ENCODE results near the gene AASDHPPT.

The AASDHPPT gene

GRCh38 chr11:106076919-106077608 is 398 bp upstream of the AASDHPPT start, which contains the start of gene KBTBD3:
Gene KBTBD3 (minus strand): TSS chr11:106077347. CDS start chr11:106059097, 18,250 bp downstream.
- DNase-seq (ENCODE audit: low read depth): peak; percentile 99
- peak within 1 kb of the TSS; percentile 98 for H3K4me3 ChIP-seq (ENCODE audit: control insufficient read depth, low read depth, low read length)
- peak; percentile 25 for TF ChIP-seq CTCF (conservative IDR thresholded peaks at IDR 0.05; ENCODE audit: control insufficient read depth, insufficient read depth, low read depth, low read length)

GRCh38 chr11:106082096-106082495 is 4.6 kb downstream of the AASDHPPT start:
- H3K4me3 ChIP-seq (ENCODE audit: control insufficient read depth, low read depth, low read length): no peak overlapping the region
- TF ChIP-seq CTCF (conservative IDR thresholded peaks at IDR 0.05; ENCODE audit: control insufficient read depth, insufficient read depth, low read depth, low read length): no peak
- DNase-seq (ENCODE audit: low read depth): no peak

- TF ChIP-seq CTCF (conservative IDR thresholded peaks at IDR 0.05; ENCODE audit: control insufficient read depth, insufficient read depth, low read depth, low read length): no peak
- no peak for DNase-seq (ENCODE audit: low read depth)
- no peak overlapping the region for H3K4me3 ChIP-seq (ENCODE audit: control insufficient read depth, low read depth, low read length)
Measured at GRCh38 chr11:106086135-106086534, 8.7 kb downstream of the AASDHPPT start.

- no peak for DNase-seq (ENCODE audit: low read depth)
- TF ChIP-seq CTCF (conservative IDR thresholded peaks at IDR 0.05; ENCODE audit: control insufficient read depth, insufficient read depth, low read depth, low read length): no peak
- H3K4me3 ChIP-seq (ENCODE audit: control insufficient read depth, low read depth, low read length): no peak overlapping the region
Measured at GRCh38 chr11:106086850-106087249, 9.4 kb downstream of the AASDHPPT start.

GRCh38 chr11:106087815-106088435 is 10.5 kb downstream of the AASDHPPT start:
- H3K4me3 ChIP-seq (ENCODE audit: control insufficient read depth, low read depth, low read length): no peak overlapping the region
- DNase-seq (ENCODE audit: low read depth): peak; percentile 70
- TF ChIP-seq CTCF (conservative IDR thresholded peaks at IDR 0.05; ENCODE audit: control insufficient read depth, insufficient read depth, low read depth, low read length): peak; percentile 92

- no peak overlapping the region for H3K4me3 ChIP-seq (ENCODE audit: control insufficient read depth, low read depth, low read length)
- TF ChIP-seq CTCF (conservative IDR thresholded peaks at IDR 0.05; ENCODE audit: control insufficient read depth, insufficient read depth, low read depth, low read length): no peak
- no peak for DNase-seq (ENCODE audit: low read depth)
Measured at GRCh38 chr11:106088896-106089295, 11.4 kb downstream of the AASDHPPT start.

All from fibroblast of mammary gland (primary cell).